GM13977 (cell line): ENCODE measurements around the gene ARHGAP24.

Experiments
- DNase-seq: peaks from one replicate; pipeline ENCODE4 v3.0.0; 2012; ENCODE audit warnings: low spot score
- CTCF ChIP-seq: IDR thresholded peaks from 2 replicates; pipeline ENCODE4 v1.5.1; 2012; ENCODE audit warnings: mild to moderate bottlenecking, control low read depth; ENCODE audit not compliant: insufficient read depth; ENCODE audit errors: extremely low read depth, missing control alignments
- in situ Hi-C: fragments of 300-500 bp; cut with MboI; formaldehyde crosslinking; loops from one replicate; pipeline ENCODE4 v1.12.0; 2022; ENCODE audit warnings: low sequenced_read_pairs, low pct_unique_long_range_greater_than_20kb, mixed read lengths, inconsistent platforms; ENCODE audit not compliant: unreplicated experiment

ARHGAP24 gene

GRCh38 chr4:85828027-85828890 is 353.3 kb downstream of the ARHGAP24 start:
- in situ Hi-C loops, result no loop called here
- no peak for DNase-seq
- no peak for TF ChIP-seq CTCF

- in situ Hi-C loops, result no loop called here
These were observed 354.5 kb downstream of the ARHGAP24 start for GRCh38 chr4:85829276-85830051.

GRCh38 chr4:85831647-85832046 is 356.7 kb downstream of the ARHGAP24 start:
- DNase-seq, result no peak
- in situ Hi-C loops, result no loop called here
- TF ChIP-seq CTCF, result no peak

More at GRCh38 chr4:85829276-85830051, 354.5 kb downstream of the ARHGAP24 start:
- DNase-seq, result no peak
- TF ChIP-seq CTCF, result no peak

GRCh38 chr4:85833302-85833701 is 358.4 kb downstream of the ARHGAP24 start:
- in situ Hi-C loops, result no loop called here
- no peak for TF ChIP-seq CTCF
- DNase-seq, result no peak

GRCh38 chr4:85834934-85835333 is 360.0 kb downstream of the ARHGAP24 start:
- TF ChIP-seq CTCF, result no peak
- no peak for DNase-seq
- in situ Hi-C loops, result no loop called here

- in situ Hi-C loops, result no loop called here
- TF ChIP-seq CTCF, result no peak
- DNase-seq, result no peak
These were observed 361.9 kb downstream of the ARHGAP24 start for GRCh38 chr4:85836588-85837438.
